ENCODE results near the gene OTOGL.

DNA sequence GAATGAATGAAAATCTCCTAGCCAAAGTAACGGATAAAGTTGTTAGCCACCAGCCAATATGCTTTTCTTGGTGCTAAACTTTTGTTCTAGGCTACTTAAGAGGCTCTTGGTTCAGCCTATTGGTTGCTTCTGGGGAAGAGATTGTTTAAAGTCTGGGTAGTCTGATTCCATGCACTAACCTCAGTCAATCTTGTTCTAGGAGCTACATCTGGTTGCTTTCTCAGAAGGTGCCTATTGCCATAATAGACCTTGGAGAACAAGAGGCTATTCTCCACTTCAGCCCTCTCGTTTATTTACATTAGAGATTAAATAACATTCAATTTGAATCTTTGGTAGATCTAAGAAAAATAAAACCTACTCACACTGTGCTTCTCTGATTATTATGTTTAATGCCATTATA, 40.8 kb upstream of the OTOGL start:
- TF ChIP-seq, protein P1, sequence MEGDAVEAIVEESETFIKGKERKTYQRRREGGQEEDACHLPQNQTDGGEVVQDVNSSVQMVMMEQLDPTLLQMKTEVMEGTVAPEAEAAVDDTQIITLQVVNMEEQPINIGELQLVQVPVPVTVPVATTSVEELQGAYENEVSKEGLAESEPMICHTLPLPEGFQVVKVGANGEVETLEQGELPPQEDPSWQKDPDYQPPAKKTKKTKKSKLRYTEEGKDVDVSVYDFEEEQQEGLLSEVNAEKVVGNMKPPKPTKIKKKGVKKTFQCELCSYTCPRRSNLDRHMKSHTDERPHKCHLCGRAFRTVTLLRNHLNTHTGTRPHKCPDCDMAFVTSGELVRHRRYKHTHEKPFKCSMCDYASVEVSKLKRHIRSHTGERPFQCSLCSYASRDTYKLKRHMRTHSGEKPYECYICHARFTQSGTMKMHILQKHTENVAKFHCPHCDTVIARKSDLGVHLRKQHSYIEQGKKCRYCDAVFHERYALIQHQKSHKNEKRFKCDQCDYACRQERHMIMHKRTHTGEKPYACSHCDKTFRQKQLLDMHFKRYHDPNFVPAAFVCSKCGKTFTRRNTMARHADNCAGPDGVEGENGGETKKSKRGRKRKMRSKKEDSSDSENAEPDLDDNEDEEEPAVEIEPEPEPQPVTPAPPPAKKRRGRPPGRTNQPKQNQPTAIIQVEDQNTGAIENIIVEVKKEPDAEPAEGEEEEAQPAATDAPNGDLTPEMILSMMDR (IDR thresholded peaks at IDR 0.05) = no peak
- TF ChIP-seq POLR2AphosphoS5 (IDR thresholded peaks at IDR 0.05; ENCODE audit: low read depth, low read length) (no peak), REST (IDR thresholded peaks at IDR 0.05; ENCODE audit: low read depth, low read length) (no peak), EZH2phosphoT487 (IDR thresholded peaks at IDR 0.05; ENCODE audit: borderline replicate concordance, low read depth) (no peak), RFX5 (IDR thresholded peaks at IDR 0.05; ENCODE audit: low read length) (no peak), FOXM1 (IDR thresholded peaks at IDR 0.05; ENCODE audit: low read depth) (no peak), USF2 (IDR thresholded peaks at IDR 0.05; ENCODE audit: borderline replicate concordance, low read depth, low read length) (no peak)
